Spleen (tissue), 11 donors: ENCODE results near the gene ARF1. TPM values are rescaled to one million over a fixed set of nuclear protein-coding genes. Genes with fewer than 3 reads are reported as not detected.
A peak's percentile ranks its signal among the peaks of the same experiment; 100 is the strongest.

Experiments
- DNase-seq: peaks from one replicate; pipeline ENCODE4 v3.0.0-alpha.2; 2020
- H3K27ac ChIP-seq, 8 donors: fragments of 200-600 bp; sonication (generic) in 7 of 8; 1 replicate in 4 of 8; 2 replicates in 4 of 8; pipeline versions ENCODE4 v1.5.0 to v1.8.0; 2016 to 2021; ENCODE audit warnings: inconsistent platforms in 4 of 8, mild to moderate bottlenecking in 4 of 8, moderate library complexity in 1 of 8
- H3K27me3 ChIP-seq, 7 donors: fragments of 200-600 bp; sonication (generic) in 6 of 7; replicated peaks in 1 of 7; 1 replicate in 4 of 7; 2 replicates in 3 of 7; pipeline versions ENCODE4 v1.5.0 to v1.8.0; 2016 to 2021; ENCODE audit warnings: inconsistent platforms in 3 of 7, mild to moderate bottlenecking in 1 of 7
- H3K36me3 ChIP-seq, 6 donors: fragments of 200-600 bp; sonication (generic) in 5 of 6; 1 replicate in 4 of 6; 2 replicates in 2 of 6; pipeline versions ENCODE4 v1.5.0 to v1.8.0; 2016 to 2021; ENCODE audit warnings: inconsistent platforms in 2 of 6
- H3K4me1 ChIP-seq, 6 donors: fragments of 200-600 bp; sonication (generic) in 5 of 6; 1 replicate in 3 of 6; 2 replicates in 3 of 6; pipeline versions ENCODE4 v1.5.0 to v1.8.0; 2016 to 2021; ENCODE audit warnings: inconsistent platforms in 3 of 6
- H3K4me3 ChIP-seq, 8 donors: fragments of 200-600 bp; sonication (generic) in 7 of 8; 1 replicate in 4 of 8; 2 replicates in 4 of 8; pipeline versions ENCODE4 v1.5.0 to v1.8.0; 2016 to 2021; ENCODE audit warnings: inconsistent platforms in 4 of 8, mild to moderate bottlenecking in 4 of 8, moderate library complexity in 2 of 8
- H3K9me3 ChIP-seq, 8 donors: fragments of 200-600 bp; sonication (generic) in 7 of 8; 1 replicate in 4 of 8; 2 replicates in 4 of 8; pipeline versions ENCODE4 v1.5.0 to v1.8.0; 2016 to 2021; ENCODE audit warnings: inconsistent platforms in 4 of 8
- CTCF ChIP-seq, 11 experiments: fragments of 200-600 bp in 7 of 11; fragments of 450-650 bp in 4 of 11; sonication (generic) in 4 of 11; IDR thresholded peaks in 8 of 11; conservative IDR thresholded peaks in 3 of 11; 1 replicate in 7 of 11; 2 replicates in 4 of 11; pipeline versions ENCODE4 v1.4.0 to v1.8.0; 2016 to 2021; ENCODE audit warnings: antibody characterized with exemption in 11 of 11, inconsistent platforms in 4 of 11, mild to moderate bottlenecking in 1 of 11
- POLR2A ChIP-seq, 3 donors: fragments of 450-650 bp; IDR thresholded peaks; one replicate each; pipeline ENCODE4 v1.5.1; 2017; ENCODE audit warnings: antibody characterized with exemption in 3 of 3, mild to moderate bottlenecking in 1 of 3
- POLR2AphosphoS5 ChIP-seq, 3 donors: sonication (generic); formaldehyde crosslinking; IDR thresholded peaks; one replicate each; pipeline ENCODE4 v1.5.1; 2017; ENCODE audit warnings: antibody characterized with exemption in 3 of 3
- WGBS, 5 donors: extraction: QIAGEN DNeasy Blood & Tissue Kit in 3 of 5; methylation state at CpG; one replicate each; pipeline versions ENCODE4 v1.1.5 to v1.1.7; 2013 to 2018; 5-methylcytosine and 5-hydroxymethylcytosine counted together
- intact Hi-C: fragments of 100-400 bp; cut with DNase I; formaldehyde crosslinking; loops from one replicate; pipeline ENCODE4 v1.15.0; 2023; ENCODE audit warnings: low total_unique reads
- polyA plus RNA-seq, 3 donors: library from polyadenylated mRNA; stranded (reverse); fragments of 200-250 nt; gene quantifications; one replicate each; pipeline ENCODE4 v1.2.1, GENCODE V29; 2013
- total RNA-seq, 7 donors: library from RNA; depleted of rRNA in 3 of 7; stranded (reverse); fragments of >200 nt in 3 of 7; fragmentation: NEBNext Ultra II Directional in 4 of 7; extraction: Animal tissue kit (Norgen Biotek cat#: 25700) in 4 of 7; gene quantifications; one replicate each; pipeline versions ENCODE4 v1.1.0 to v1.2.1, GENCODE V29; 2016 to 2021
- donor health status: healthy with polysubstance abuse.
- donor health status: DM: no; HTN: no; CAD: no; lungs with moderate emphysema.
- donor health status: DM: no; HTN: no; CAD: no.
- donor health status: Bipolar disorder and iron deficiency.
- donor health status: healthy.
- donor health status: DM: no; HTN: no; CAD: no.
- donor health status: DM: yes; HTN: yes; CAD: no.

Gene ARF1
- total and polyA plus RNA-seq, 10 donors = 150 to 387 (median 324) TPM

GRCh38 chr1:228140724-228141225 is 58.3 kb downstream of the ARF1 start:
- Histone ChIP-seq H3K27ac (peak overlapping the region; percentile 94 to 99 (median 98)), H3K4me1 (peaks cover 28 to 88% (median 59%) of the 10 kb centered on the region in 6 donors), H3K36me3 (peaks cover 0 to 37% (median 8%) of the 10 kb centered on the region in 6 donors), H3K27me3 (no peaks in the 10 kb centered on the region), H3K4me3 (peak overlapping the region; percentile 64 to 90 (median 80)), H3K9me3 (no peaks in the 10 kb centered on the region)
- 3 to 12% (median 5%) methylated on average over 19 to 25 of the region's 25 CpGs for WGBS, 5 donors
- DNase-seq = no peak
- TF ChIP-seq POLR2AphosphoS5 (IDR thresholded peaks at IDR 0.05) (no peak), POLR2A (IDR thresholded peaks at IDR 0.05) (no peak)
- intact Hi-C loops = no loop called here

- no peak for TF ChIP-seq CTCF (IDR thresholded peaks at IDR 0.05 in 8 of 11, conservative IDR thresholded peaks at IDR 0.05 in 3 of 11)
- no peak for TF ChIP-seq POLR2A (IDR thresholded peaks at IDR 0.05)
- peak in 2 of 3 donors; percentile 21 to 43 for TF ChIP-seq POLR2AphosphoS5 (IDR thresholded peaks at IDR 0.05)
- intact Hi-C loops = no loop called here
- peaks cover 28 to 88% (median 62%) of the 10 kb centered on the region in 6 donors for H3K4me1 ChIP-seq
- peak overlapping the region; percentile 64 to 90 (median 80) for H3K4me3 ChIP-seq
- peaks cover 0 to 44% (median 13%) of the 10 kb centered on the region in 6 donors for H3K36me3 ChIP-seq
- no peaks in the 10 kb centered on the region for H3K9me3 ChIP-seq
- H3K27ac ChIP-seq = peak overlapping the region; percentile 94 to 99 (median 98)
- DNase-seq = peak; percentile 88
- WGBS, 5 donors = 33 to 48% (median 43%) methylated on average over 20 to 27 of the region's 27 CpGs
- no peaks in the 10 kb centered on the region for H3K27me3 ChIP-seq
Measured at GRCh38 chr1:228141226-228142044, 58.9 kb downstream of the ARF1 start.

GRCh38 chr1:228142155-228142691 is 59.7 kb downstream of the ARF1 start:
- H3K4me1 ChIP-seq = peaks cover 28 to 88% (median 63%) of the 10 kb centered on the region in 6 donors
- peak overlapping the region in 7 of 8 donors; percentile 36 to 99 (median 98) for H3K27ac ChIP-seq
- 71 to 81% (median 76%) methylated on average over 10 to 16 of the region's 16 CpGs for WGBS, 5 donors
- no peak for TF ChIP-seq CTCF (IDR thresholded peaks at IDR 0.05 in 8 of 11, conservative IDR thresholded peaks at IDR 0.05 in 3 of 11)
- peak in 1 of 3 donors; percentile 32 for TF ChIP-seq POLR2AphosphoS5 (IDR thresholded peaks at IDR 0.05)
- TF ChIP-seq POLR2A (IDR thresholded peaks at IDR 0.05) = no peak
- no peaks in the 10 kb centered on the region for H3K27me3 ChIP-seq
- no peaks in the 10 kb centered on the region for H3K9me3 ChIP-seq
- peak overlapping the region in 6 of 8 donors; percentile 74 to 90 (median 80) for H3K4me3 ChIP-seq
- intact Hi-C loops = no loop called here
- peaks cover 0 to 52% (median 21%) of the 10 kb centered on the region in 6 donors for H3K36me3 ChIP-seq
- peak; percentile 82 for DNase-seq

- Histone ChIP-seq H3K9me3 (no peaks in the 10 kb centered on the region), H3K4me1 (peaks cover 28 to 88% (median 61%) of the 10 kb centered on the region in 6 donors), H3K4me3 (peak overlapping the region in 1 of 8 donors; percentile 90), H3K27ac (peak overlapping the region in 5 of 8 donors; percentile 36 to 99 (median 98)), H3K36me3 (peaks cover 0 to 57% (median 26%) of the 10 kb centered on the region in 6 donors), H3K27me3 (no peaks in the 10 kb centered on the region)
- intact Hi-C loops = no loop called here
- WGBS, 5 donors = 71 to 91% (median 80%) methylated on average over 7 to 11 of the region's 11 CpGs
- no peak for DNase-seq
- no peak for TF ChIP-seq POLR2AphosphoS5 (IDR thresholded peaks at IDR 0.05)
- no peak for TF ChIP-seq CTCF (IDR thresholded peaks at IDR 0.05 in 8 of 11, conservative IDR thresholded peaks at IDR 0.05 in 3 of 11)
- no peak for TF ChIP-seq POLR2A (IDR thresholded peaks at IDR 0.05)
Measured at GRCh38 chr1:228142701-228143136, 60.2 kb downstream of the ARF1 start.
